Mesodermal cell (in vitro differentiated cells): ENCODE data around the gene CHST13.
"Not testable (repeated sequence)": the region's sequence is repeated elsewhere in the genome, so short reads cannot be mapped to it uniquely, and the experiment has no call there.

ENCODE experiments used
- H3K27ac ChIP-seq: 2 replicates; pipeline ENCODE4 v1.7.0; 2013; ENCODE audit warnings: mild to moderate bottlenecking, low read depth, low read length, moderate library complexity; ENCODE audit not compliant: severe bottlenecking
- H3K36me3 ChIP-seq: 2 replicates; pipeline ENCODE4 v1.7.1; 2013; ENCODE audit warnings: mild to moderate bottlenecking, low read length, moderate library complexity; ENCODE audit not compliant: control insufficient read depth, insufficient read depth
- H3K4me1 ChIP-seq: one replicate; pipeline ENCODE4 v1.7.1; 2013; ENCODE audit warnings: mild to moderate bottlenecking, low read length; ENCODE audit not compliant: insufficient read depth, control insufficient read depth, poor library complexity, severe bottlenecking
- H3K4me3 ChIP-seq: 2 replicates; pipeline ENCODE4 v1.7.0; 2013; ENCODE audit warnings: low read length, control low read depth, mild to moderate bottlenecking; ENCODE audit not compliant: insufficient read depth, poor library complexity, severe bottlenecking; ENCODE audit errors: extremely low read depth
- H3K9me3 ChIP-seq: 2 replicates; pipeline ENCODE4 v1.7.1; 2013; ENCODE audit warnings: mild to moderate bottlenecking, low read length, moderate library complexity; ENCODE audit not compliant: control insufficient read depth
- whole genome bisulfite sequencing, 2 experiments: methylation state at CpG; one replicate each; pipeline ENCODE4 v1.1.5; 2013; ENCODE audit warnings: missing lambda C conversion rate in 2 of 2; ENCODE audit not compliant: insufficient coverage in 2 of 2; 5-methylcytosine and 5-hydroxymethylcytosine counted together

Gene CHST13

GRCh38 chr3:126577261-126577660, 53.3 kb downstream of the CHST13 start:
- no peaks in the 10 kb centered on the region for H3K9me3 ChIP-seq
- 78 to 88% methylated on average over 2 of the region's 2 CpGs for WGBS, 2 experiments
- no peak overlapping the region for H3K27ac ChIP-seq
- no peaks in the 10 kb centered on the region for H3K4me1 ChIP-seq
- no peaks in the 10 kb centered on the region for H3K36me3 ChIP-seq
- H3K4me3 ChIP-seq, result no peak overlapping the region

GRCh38 chr3:126578702-126579101, 54.7 kb downstream of the CHST13 start:
- no peak overlapping the region for H3K27ac ChIP-seq
- H3K36me3 ChIP-seq, result no peaks in the 10 kb centered on the region
- no peaks in the 10 kb centered on the region for H3K9me3 ChIP-seq
- WGBS, 2 experiments, result 85 to 88% methylated on average over 6 of the region's 7 CpGs
- H3K4me1 ChIP-seq, result no peaks in the 10 kb centered on the region
- H3K4me3 ChIP-seq, result no peak overlapping the region

- WGBS, 2 experiments, result 94% methylated on average over 2 of the region's 5 CpGs; no CpG with 5 or more reads in 1 of the 2 experiments
- H3K36me3 ChIP-seq, result no peaks in the 10 kb centered on the region
- H3K9me3 ChIP-seq, result no peaks in the 10 kb centered on the region
- no peaks in the 10 kb centered on the region for H3K4me1 ChIP-seq
- no peak overlapping the region for H3K27ac ChIP-seq
- H3K4me3 ChIP-seq, result no peak overlapping the region
Observed at GRCh38 chr3:126580746-126581145, 56.8 kb downstream of the CHST13 start.

DNA sequence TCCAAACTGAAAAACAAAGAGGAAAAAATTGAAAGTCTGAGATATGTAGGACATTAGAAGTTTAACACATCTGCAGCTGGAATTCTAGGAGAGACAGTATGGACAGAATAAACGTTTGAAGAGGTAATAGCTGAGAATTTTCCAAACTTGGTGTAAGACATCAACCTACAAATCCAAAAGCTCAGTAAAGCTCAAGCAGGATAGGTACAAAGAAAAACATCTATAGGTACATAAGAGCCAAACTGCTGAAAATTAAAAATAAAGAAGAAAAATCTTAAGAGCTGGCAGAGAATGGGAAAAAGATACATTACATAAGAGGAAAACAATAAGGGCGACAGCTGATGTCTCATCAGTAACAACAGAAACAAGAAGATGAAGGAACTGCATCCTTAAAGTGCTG, 57.6 kb downstream of the CHST13 start:
- Histone ChIP-seq H3K27ac (no peak overlapping the region), H3K9me3 (no peaks in the 10 kb centered on the region), H3K4me3 (no peak overlapping the region), H3K36me3 (no peaks in the 10 kb centered on the region), H3K4me1 (no peaks in the 10 kb centered on the region)
- no CpG with 5 or more reads among the region's 2 CpGs for WGBS, 2 experiments

GRCh38 chr3:126582311-126582710, 58.4 kb downstream of the CHST13 start:
- 91 to 94% methylated on average over 4 of the region's 4 CpGs for WGBS, 2 experiments
- Histone ChIP-seq H3K27ac (no peak overlapping the region), H3K4me3 (no peak overlapping the region), H3K36me3 (no peaks in the 10 kb centered on the region), H3K4me1 (no peaks in the 10 kb centered on the region), H3K9me3 (no peaks in the 10 kb centered on the region)

DNA sequence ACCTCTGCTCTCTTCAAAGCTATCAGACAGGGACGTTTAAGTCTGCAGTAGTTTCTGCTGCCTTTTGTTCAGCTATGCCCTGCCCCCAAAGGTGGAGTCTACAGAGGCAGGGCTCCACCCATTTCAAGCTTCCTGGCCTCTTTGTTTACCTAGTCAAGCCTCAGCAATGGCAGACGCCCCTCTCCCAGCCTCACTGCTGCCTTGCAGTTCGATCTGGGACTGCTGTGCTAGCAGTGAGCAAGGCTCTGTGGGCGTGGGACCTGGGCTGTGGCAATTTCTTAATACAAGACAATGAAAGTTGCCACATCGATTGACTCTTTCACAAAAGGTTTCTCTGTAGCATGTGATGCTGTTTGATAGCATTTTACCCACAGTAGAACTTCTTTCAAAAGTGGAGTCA, 67.6 kb downstream of the CHST13 start:
- WGBS, 2 experiments, result 64 to 69% methylated on average over 4 to 5 of the region's 5 CpGs

More for the DNA sequence above, 67.6 kb downstream of the CHST13 start:
- not testable (repeated sequence) for H3K9me3 ChIP-seq, H3K27ac ChIP-seq, H3K4me1 ChIP-seq, H3K4me3 ChIP-seq, H3K36me3 ChIP-seq
